ENCODE measurements around the gene KIF18B. TPM values are rescaled to one million over a fixed set of nuclear protein-coding genes. Genes with fewer than 3 reads are reported as not detected.

KIF18B gene
- total and polyA plus RNA-seq, 8 donors, result 0.05 to 0.53 (median 0.14) TPM; not detected in 1

DNA sequence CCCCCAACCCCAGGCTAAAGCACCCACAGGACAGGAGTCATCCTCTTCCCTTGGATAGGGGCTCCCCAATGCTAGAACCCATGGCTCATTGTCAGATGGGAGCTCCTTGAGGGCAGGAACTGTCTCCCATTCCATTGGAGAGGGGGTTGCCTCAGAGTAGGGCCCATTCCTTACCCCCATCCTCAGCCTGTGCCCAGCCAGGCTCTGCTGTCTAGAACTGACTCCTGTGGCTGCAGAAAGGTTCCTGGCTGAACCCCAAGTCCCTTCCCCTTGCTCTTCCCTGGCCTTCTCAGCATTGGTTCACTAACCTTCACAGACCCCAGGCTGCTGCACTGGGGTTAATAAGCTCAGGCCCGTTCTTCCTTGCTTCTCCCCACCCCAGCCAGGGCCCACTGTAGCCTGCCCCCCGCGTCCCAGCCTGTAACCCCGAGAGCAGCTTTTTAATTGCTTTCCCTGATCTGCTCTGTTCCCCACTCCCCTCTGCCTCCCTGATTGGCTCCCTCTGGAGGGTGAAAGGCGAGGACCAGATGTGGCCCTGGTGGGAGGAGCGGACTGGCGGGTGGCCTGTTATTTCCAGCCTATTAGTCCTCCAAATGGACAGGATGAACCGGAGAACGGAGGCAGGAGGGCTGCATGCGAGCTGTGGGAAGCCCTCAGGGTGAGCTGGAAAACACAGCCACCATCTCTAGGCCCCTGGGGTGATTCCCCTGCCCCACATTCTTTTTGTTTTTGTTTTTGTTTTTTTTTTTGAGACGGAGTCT is 26.3 kb downstream of the KIF18B start:
- ATAC-seq, result peak in 2 of 4 donors; percentile 20 to 40
- Histone ChIP-seq H3K4me3 (no peak overlapping the region), H3K27me3 (no peaks in the 10 kb centered on the region), H3K36me3 (no peaks in the 10 kb centered on the region), H3K9me3 (no peaks in the 10 kb centered on the region), H3K27ac (no peak overlapping the region), H3K4me1 (no peaks in the 10 kb centered on the region)
- DNase-seq, result peak in 1 of 6 donors; percentile 48
- intact Hi-C loops (cut with DNase I), result loop anchor here (5.0 to 10.0 kb wide), 3 partner anchors 101 to 193 kb away; no protein-coding TSS in a partner anchor
- no peak for FAIRE-seq
- TF ChIP-seq, protein P1, sequence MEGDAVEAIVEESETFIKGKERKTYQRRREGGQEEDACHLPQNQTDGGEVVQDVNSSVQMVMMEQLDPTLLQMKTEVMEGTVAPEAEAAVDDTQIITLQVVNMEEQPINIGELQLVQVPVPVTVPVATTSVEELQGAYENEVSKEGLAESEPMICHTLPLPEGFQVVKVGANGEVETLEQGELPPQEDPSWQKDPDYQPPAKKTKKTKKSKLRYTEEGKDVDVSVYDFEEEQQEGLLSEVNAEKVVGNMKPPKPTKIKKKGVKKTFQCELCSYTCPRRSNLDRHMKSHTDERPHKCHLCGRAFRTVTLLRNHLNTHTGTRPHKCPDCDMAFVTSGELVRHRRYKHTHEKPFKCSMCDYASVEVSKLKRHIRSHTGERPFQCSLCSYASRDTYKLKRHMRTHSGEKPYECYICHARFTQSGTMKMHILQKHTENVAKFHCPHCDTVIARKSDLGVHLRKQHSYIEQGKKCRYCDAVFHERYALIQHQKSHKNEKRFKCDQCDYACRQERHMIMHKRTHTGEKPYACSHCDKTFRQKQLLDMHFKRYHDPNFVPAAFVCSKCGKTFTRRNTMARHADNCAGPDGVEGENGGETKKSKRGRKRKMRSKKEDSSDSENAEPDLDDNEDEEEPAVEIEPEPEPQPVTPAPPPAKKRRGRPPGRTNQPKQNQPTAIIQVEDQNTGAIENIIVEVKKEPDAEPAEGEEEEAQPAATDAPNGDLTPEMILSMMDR (IDR thresholded peaks at IDR 0.05), result no peak
- 74 to 76% methylated on average over 11 of the region's 11 CpGs for WGBS, 2 donors

DNA sequence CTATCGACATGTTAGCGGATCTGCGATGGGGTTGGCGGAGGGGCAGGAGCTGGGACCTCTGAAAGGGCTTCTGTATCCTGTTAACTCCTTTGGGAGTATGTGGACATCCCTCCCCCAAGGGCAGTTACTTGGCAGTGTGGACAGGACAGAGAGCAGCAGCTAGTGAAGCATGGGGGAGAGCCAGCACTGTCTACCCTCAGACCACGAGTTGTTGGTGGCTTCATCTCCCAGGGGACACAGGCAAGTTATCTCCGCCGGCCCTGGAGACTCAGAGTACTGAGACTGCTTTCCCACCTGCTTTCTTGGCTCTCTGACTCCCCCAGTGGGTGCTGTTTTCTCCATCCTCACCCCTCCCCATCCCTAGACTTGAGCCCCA is 27.0 kb downstream of the KIF18B start:
- DNase-seq, result no peak
- TF ChIP-seq, protein P1 (IDR thresholded peaks at IDR 0.05), result no peak
- Histone ChIP-seq H3K27me3 (no peaks in the 10 kb centered on the region), H3K27ac (no peak overlapping the region), H3K4me1 (no peaks in the 10 kb centered on the region), H3K4me3 (no peak overlapping the region), H3K9me3 (no peaks in the 10 kb centered on the region), H3K36me3 (no peaks in the 10 kb centered on the region)
- WGBS, 2 donors, result 66 to 80% methylated on average over 7 of the region's 7 CpGs
- no peak for FAIRE-seq
- no peak for ATAC-seq
- intact Hi-C loops (cut with DNase I), result loop anchor here (5.0 to 10.0 kb wide), 3 partner anchors 102 to 194 kb away; no protein-coding TSS in a partner anchor

DNA sequence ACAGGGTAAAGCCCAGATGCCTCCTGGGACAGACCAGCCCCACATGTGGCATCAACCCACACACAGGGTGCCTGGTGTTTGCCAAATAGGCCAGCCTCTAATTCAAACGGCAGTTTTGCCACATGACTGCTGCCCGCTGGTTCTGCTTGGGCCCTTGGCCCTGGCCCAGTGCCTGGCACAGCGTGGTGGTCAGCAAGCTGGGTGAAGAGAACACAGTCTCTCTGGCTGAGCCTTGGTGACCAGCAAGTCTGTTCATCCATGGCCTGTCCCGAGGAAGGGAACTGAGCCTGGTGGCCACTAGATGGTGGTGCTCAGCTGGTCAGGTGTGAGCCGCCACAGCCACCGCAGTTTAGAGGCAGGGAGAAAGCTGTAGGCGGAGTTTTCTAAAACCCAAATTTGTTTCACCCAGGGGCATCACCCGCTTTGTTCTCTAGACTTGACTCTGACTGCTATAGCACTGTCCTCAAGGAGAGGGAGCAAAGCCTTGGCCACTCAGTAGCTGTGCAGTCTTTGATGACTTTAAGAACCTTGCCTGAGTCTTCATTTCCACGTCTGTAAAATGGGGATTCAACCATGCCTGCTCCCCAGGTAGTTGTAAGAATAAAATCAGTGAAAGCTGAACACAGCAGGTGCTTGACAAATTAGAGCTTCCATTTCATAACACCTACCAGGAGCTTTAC is 27.5 kb downstream of the KIF18B start:
- intact Hi-C loops (cut with DNase I), result loop anchor here (5.0 to 10.0 kb wide), 4 partner anchors 102 to 195 kb away; no protein-coding TSS in a partner anchor
- no peaks in the 10 kb centered on the region for H3K27me3 ChIP-seq
- ATAC-seq (peak; percentile 80 to 93 (median 92)), DNase-seq (peak; percentile 72 to 93 (median 80)), FAIRE-seq (no peak)
- H3K9me3 ChIP-seq, result no peaks in the 10 kb centered on the region
- no peak overlapping the region for H3K27ac ChIP-seq
- no peaks in the 10 kb centered on the region for H3K36me3 ChIP-seq
- TF ChIP-seq, protein P1 (IDR thresholded peaks at IDR 0.05), result peak; percentile 35 to 81 (median 72)
- no peaks in the 10 kb centered on the region for H3K4me1 ChIP-seq
- H3K4me3 ChIP-seq, result no peak overlapping the region
- WGBS, 2 donors, result 10% methylated on average over 9 of the region's 9 CpGs

DNA sequence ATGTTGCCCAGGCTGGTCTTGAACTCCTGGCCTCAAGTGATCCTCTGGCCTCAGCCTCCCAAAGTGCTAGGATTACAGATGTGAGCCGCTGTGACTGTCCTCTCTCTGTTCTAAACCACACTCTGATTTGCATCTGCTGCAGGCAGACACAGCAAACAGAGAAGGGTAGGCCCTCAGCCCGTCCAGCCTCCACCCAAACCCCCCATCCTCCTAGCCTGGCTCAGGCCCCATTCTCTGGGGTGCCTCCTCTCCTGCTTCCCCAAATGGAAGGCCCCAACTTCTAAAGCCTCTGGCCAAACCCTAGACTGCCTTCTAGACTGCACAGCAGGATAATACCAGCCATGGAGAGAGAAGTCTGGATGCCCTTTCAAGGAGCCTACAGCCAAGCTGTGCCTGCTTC is 28.2 kb downstream of the KIF18B start:
- TF ChIP-seq, protein P1 (IDR thresholded peaks at IDR 0.05), result no peak
- 56 to 62% methylated on average over 2 of the region's 2 CpGs for WGBS, 2 donors
- intact Hi-C loops (cut with DNase I), result loop anchor here in 1 of 3 donors (10.0 kb wide), 1 partner anchor 175 kb away; no protein-coding TSS in a partner anchor
- Histone ChIP-seq H3K27me3 (no peaks in the 10 kb centered on the region), H3K9me3 (no peaks in the 10 kb centered on the region), H3K4me3 (no peak overlapping the region), H3K4me1 (no peaks in the 10 kb centered on the region), H3K27ac (no peak overlapping the region), H3K36me3 (no peaks in the 10 kb centered on the region)
- FAIRE-seq (no peak), ATAC-seq (no peak), DNase-seq (no peak)

Measured in pancreas (tissue), 10 donors.